HT1080 (cell line): ENCODE results near the gene MAGEA8. TPM values are rescaled to one million over a fixed set of nuclear protein-coding genes. Genes with fewer than 3 reads are reported as not detected.
A peak's percentile ranks its signal among the peaks of the same experiment; 100 is the strongest.
"Not testable (repeated sequence)": the region's sequence is repeated elsewhere in the genome, so short reads cannot be mapped to it uniquely, and the experiment has no call there.

ENCODE experiments used
- DNase-seq: peaks from one replicate; pipeline ENCODE4 v3.0.0-alpha.2; 2015; ENCODE audit warnings: low read depth
- total RNA-seq: library from RNA; depleted of rRNA; stranded (reverse); fragments of >200 nt; shearing (Covaris generic); gene quantifications from 2 replicates; pipeline ENCODE4 v1.2.3, GENCODE V29; 2014

The MAGEA8 gene
- total RNA-seq, 1 experiment from 2014 or later: not detected

- DNase-seq: peak; percentile 5
Observed at GRCh38 chrX:149903889-149904748, 23.1 kb downstream of the MAGEA8 start.

GRCh38 chrX:149908308-149908707, 27.3 kb downstream of the MAGEA8 start:
- DNase-seq: no peak

GRCh38 chrX:149908727-149909126, 27.7 kb downstream of the MAGEA8 start:
- no peak for DNase-seq

GRCh38 chrX:149909324-149910177, 28.6 kb downstream of the MAGEA8 start:
- no peak for DNase-seq

- DNase-seq: no peak
Observed at GRCh38 chrX:149910178-149910695, 29.3 kb downstream of the MAGEA8 start.

- DNase-seq: no peak
Observed at GRCh38 chrX:149916745-149917392, 35.9 kb downstream of the MAGEA8 start.

GRCh38 chrX:149923836-149924235, 42.9 kb downstream of the MAGEA8 start:
- not testable (repeated sequence) for DNase-seq

- not testable (repeated sequence) for DNase-seq
Observed at GRCh38 chrX:149924434-149924833, 43.5 kb downstream of the MAGEA8 start.

- not testable (repeated sequence) for DNase-seq
Observed at GRCh38 chrX:149927245-149927963, 46.4 kb downstream of the MAGEA8 start.

GRCh38 chrX:149927964-149928258, 46.9 kb downstream of the MAGEA8 start:
- not testable (repeated sequence) for DNase-seq

- not testable (repeated sequence) for DNase-seq
Observed at GRCh38 chrX:149928635-149929034, 47.7 kb downstream of the MAGEA8 start.

GRCh38 chrX:149929400-149929799, 48.4 kb downstream of the MAGEA8 start, which contains the start of gene HSFX4:
HSFX4 (plus strand) TSS chrX:149929573; CDS start chrX:149929645, 72 bp downstream.
- DNase-seq: not testable (repeated sequence)

GRCh38 chrX:149931355-149931754, 50.4 kb downstream of the MAGEA8 start:
- not testable (repeated sequence) for DNase-seq

- not testable (repeated sequence) for DNase-seq
Observed at GRCh38 chrX:149932150-149932549, 51.2 kb downstream of the MAGEA8 start.

- not testable (repeated sequence) for DNase-seq
Observed at GRCh38 chrX:149932970-149933369, 52.0 kb downstream of the MAGEA8 start.

GRCh38 chrX:149933547-149933946, 52.6 kb downstream of the MAGEA8 start:
- DNase-seq: not testable (repeated sequence)
